Vagina (tissue), 2 donors: ENCODE results near the gene NOL4L. TPM values are rescaled to one million over a fixed set of nuclear protein-coding genes. Genes with fewer than 3 reads are reported as not detected.
A peak's percentile ranks its signal among the peaks of the same experiment; 100 is the strongest.

ENCODE experiments used
- DNase-seq, 2 donors: peaks; one replicate each; pipeline ENCODE4 v3.0.0-alpha.2; 2017; ENCODE audit errors: extremely low spot score in 2 of 2
- H3K27ac ChIP-seq: fragments of 200-600 bp; sonication (generic); one replicate; pipeline ENCODE4 v1.5.1; 2019
- H3K27me3 ChIP-seq: fragments of 200-600 bp; sonication (generic); one replicate; pipeline ENCODE4 v1.5.1; 2019
- H3K36me3 ChIP-seq, 2 donors: fragments of 200-600 bp; sonication (generic); one replicate each; pipeline ENCODE4 v1.5.1; 2017 to 2019
- H3K4me1 ChIP-seq: fragments of 200-600 bp; sonication (generic); one replicate; pipeline ENCODE4 v1.5.1; 2019
- H3K4me3 ChIP-seq, 2 donors: fragments of 200-600 bp; sonication (generic); 1 replicate in 1 of 2; 2 replicates in 1 of 2; pipeline ENCODE4 v1.5.1; 2016 to 2019
- H3K9me3 ChIP-seq: fragments of 200-600 bp; sonication (generic); one replicate; pipeline ENCODE4 v1.5.1; 2019
- POLR2A ChIP-seq, 2 donors: fragments of 450-650 bp; IDR thresholded peaks; one replicate each; pipeline ENCODE4 v1.6.1; 2017; ENCODE audit warnings: antibody characterized with exemption in 2 of 2, mild to moderate bottlenecking in 2 of 2, moderate library complexity in 2 of 2
- POLR2AphosphoS5 ChIP-seq, 2 donors: sonication (generic); formaldehyde crosslinking; IDR thresholded peaks; one replicate each; pipeline ENCODE4 v1.9.0; 2017; ENCODE audit warnings: antibody characterized with exemption in 2 of 2, mild to moderate bottlenecking in 2 of 2, low read depth in 1 of 2; ENCODE audit not compliant: insufficient read depth in 1 of 2
- intact Hi-C: fragments of 100-400 bp; cut with DNase I; formaldehyde crosslinking; loops from one replicate; pipeline ENCODE4 v1.15.1; 2023
- total RNA-seq: library from RNA; depleted of rRNA; stranded (reverse); fragments of >200 nt; gene quantifications from one replicate; pipeline ENCODE4 v1.2.3, GENCODE V29; 2016
- TF ChIP-seq, protein P1 (sequence below), 3 experiments: fragments of 450-650 bp in 2 of 3; fragments of 200-600 bp in 1 of 3; sonication (generic) in 1 of 3; IDR thresholded peaks; one replicate each; pipeline ENCODE4 v1.5.1; 2017 to 2019; ENCODE audit warnings: antibody characterized with exemption in 3 of 3, mild to moderate bottlenecking in 2 of 3, moderate library complexity in 2 of 3

The NOL4L gene
- total RNA-seq, 1 donor from 2014 or later = 17.9 TPM

DNA sequence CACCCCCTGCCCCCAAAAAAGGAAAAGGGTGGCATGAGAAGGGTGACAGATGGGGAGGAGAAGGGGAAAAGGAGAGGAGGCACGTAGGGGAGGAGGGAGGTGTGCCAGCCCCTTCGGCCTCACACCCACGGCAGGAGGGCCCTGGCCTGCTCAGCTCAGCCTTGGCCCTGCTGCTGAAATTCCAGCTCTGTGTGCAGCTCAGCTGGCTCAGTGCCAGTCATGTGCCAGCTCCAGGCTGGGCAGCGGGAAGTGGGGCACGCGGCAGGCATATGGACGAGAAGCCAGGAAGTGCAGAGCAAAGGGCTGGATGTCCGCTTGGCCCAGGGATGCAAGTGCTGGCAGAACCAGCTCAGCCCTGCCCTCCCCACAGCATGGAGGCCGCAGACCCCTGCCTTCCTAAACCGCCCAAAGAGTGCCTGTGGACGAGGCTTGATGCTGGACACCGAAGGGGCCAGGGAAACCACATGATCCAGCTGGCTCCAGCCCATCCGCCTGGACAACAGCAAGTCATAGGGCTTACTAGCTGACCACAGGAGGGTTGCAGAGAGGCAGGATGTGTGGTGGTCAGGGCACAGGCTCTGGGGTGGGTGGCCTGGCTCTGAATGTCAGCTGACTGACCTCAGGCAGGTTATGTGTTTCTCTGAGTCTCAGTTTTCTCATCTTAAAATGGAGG is 60.2 kb downstream of the NOL4L start:
- Histone ChIP-seq H3K4me1 (peaks cover 50% of the 10 kb centered on the region), H3K9me3 (no peaks in the 10 kb centered on the region), H3K4me3 (no peak overlapping the region), H3K36me3 (no peaks in the 10 kb centered on the region), H3K27me3 (no peaks in the 10 kb centered on the region), H3K27ac (no peak overlapping the region)
- TF ChIP-seq POLR2A (IDR thresholded peaks at IDR 0.05) = no peak
- intact Hi-C loops = loop anchor here (10.0 kb wide), 1 partner anchor 250 kb away; no protein-coding TSS in a partner anchor
- no peak for DNase-seq

DNA sequence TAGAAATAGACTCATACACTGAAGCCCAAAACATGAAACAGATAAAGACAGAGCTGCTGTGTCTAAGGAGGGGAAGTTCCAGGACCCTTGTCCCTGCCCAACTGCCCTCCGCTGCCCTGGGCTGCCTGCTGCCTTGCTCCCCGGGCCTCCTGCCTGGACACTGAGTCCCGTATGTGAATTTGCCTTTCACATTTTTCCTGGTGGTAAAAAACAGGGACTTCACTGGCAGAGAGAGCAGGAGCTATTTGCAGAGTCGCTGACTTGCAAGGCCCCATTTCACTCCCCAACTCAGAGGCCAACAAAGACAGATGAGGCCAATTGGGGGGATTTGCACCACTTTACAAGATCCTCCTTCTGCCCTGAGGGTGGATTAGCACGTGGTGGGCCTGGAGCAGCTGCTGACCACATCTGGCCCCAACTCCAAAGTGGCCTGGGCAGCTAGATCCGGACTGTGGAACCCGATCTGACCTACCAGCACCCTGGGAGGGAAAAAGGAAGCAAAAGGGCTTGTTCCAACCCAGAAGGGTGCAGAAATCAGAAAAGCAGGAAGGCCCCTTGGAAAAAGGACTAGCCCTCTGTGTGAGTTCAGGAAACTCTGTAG is 61.4 kb downstream of the NOL4L start:
- no peaks in the 10 kb centered on the region for H3K9me3 ChIP-seq
- TF ChIP-seq, protein P1, sequence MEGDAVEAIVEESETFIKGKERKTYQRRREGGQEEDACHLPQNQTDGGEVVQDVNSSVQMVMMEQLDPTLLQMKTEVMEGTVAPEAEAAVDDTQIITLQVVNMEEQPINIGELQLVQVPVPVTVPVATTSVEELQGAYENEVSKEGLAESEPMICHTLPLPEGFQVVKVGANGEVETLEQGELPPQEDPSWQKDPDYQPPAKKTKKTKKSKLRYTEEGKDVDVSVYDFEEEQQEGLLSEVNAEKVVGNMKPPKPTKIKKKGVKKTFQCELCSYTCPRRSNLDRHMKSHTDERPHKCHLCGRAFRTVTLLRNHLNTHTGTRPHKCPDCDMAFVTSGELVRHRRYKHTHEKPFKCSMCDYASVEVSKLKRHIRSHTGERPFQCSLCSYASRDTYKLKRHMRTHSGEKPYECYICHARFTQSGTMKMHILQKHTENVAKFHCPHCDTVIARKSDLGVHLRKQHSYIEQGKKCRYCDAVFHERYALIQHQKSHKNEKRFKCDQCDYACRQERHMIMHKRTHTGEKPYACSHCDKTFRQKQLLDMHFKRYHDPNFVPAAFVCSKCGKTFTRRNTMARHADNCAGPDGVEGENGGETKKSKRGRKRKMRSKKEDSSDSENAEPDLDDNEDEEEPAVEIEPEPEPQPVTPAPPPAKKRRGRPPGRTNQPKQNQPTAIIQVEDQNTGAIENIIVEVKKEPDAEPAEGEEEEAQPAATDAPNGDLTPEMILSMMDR (IDR thresholded peaks at IDR 0.05) = no peak
- TF ChIP-seq POLR2A (IDR thresholded peaks at IDR 0.05) = no peak
- no peak for TF ChIP-seq POLR2AphosphoS5 (IDR thresholded peaks at IDR 0.05; ENCODE audit: insufficient read depth in 1 of 2, low read depth in 1 of 2)
- H3K4me3 ChIP-seq = no peak overlapping the region
- no peaks in the 10 kb centered on the region for H3K36me3 ChIP-seq
- H3K27me3 ChIP-seq = no peaks in the 10 kb centered on the region
- no peak for DNase-seq
- H3K27ac ChIP-seq = peak overlapping the region; percentile 60
- peaks cover 50% of the 10 kb centered on the region for H3K4me1 ChIP-seq
- intact Hi-C loops = loop anchor here (2.0 to 10.0 kb wide), 2 partner anchors 129 to 251 kb away; no protein-coding TSS in a partner anchor

DNA sequence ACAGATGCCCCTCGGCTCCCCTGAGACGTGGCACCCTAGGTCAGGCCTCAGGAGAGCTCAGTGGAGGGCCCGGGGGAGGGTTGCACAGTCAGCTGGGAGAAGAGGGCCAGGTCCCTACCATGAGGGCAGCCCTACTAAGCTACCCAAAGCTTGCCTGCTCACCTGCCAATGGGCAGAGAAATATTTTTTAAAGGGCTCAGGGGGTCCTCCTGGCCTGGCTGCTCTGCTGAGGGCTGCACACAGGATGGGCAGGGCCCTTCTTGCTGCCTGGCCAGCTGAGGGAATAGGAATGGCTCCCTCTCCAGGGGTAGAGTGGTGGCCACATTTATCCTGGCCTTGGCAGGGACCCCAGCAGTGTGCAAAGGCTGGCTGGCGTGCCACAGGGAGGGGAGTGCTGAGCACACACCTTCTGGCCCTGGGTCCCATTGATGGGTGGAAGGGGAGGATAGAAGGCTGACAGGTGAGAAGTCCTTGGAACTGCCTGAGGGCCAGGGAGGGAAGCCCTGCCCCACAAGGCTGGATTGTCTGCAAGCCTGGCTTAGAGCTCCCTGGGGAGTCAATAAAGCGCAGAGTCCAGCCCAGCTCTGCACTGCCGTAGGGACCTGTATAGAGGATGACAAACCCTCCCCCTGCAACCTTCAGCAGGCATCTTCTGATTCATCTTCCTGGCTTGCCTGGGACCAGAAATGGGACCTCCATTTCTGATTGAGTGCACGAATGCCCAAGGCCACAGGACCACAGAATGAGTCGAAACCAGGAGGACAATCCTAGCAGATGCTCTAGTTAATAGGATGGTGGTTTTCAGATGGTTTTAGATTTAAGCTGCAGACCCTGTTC is 62.1 kb downstream of the NOL4L start:
- no peaks in the 10 kb centered on the region for H3K36me3 ChIP-seq
- DNase-seq = no peak
- no peaks in the 10 kb centered on the region for H3K27me3 ChIP-seq
- H3K4me3 ChIP-seq = no peak overlapping the region
- no peak overlapping the region for H3K27ac ChIP-seq
- TF ChIP-seq POLR2A (IDR thresholded peaks at IDR 0.05) (no peak), POLR2AphosphoS5 (IDR thresholded peaks at IDR 0.05; ENCODE audit: insufficient read depth in 1 of 2, low read depth in 1 of 2) (no peak)
- TF ChIP-seq, protein P1 (IDR thresholded peaks at IDR 0.05) = no peak
- no peaks in the 10 kb centered on the region for H3K9me3 ChIP-seq
- peaks cover 51% of the 10 kb centered on the region for H3K4me1 ChIP-seq
- intact Hi-C loops = loop anchor here (2.0 to 10.0 kb wide), 2 partner anchors 130 to 252 kb away; no protein-coding TSS in a partner anchor

DNA sequence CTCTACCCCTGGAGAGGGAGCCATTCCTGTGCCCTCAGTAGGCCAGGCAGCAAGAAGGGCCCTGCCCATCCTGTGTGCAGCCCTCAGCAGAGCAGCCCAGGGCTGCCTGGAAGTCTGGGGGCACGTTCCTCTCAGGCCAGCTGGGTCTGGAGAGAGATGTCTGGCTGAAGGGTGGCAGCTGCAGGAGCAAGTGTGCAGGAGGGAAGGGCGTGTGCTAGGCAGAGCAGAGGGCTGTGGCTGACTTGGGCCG is 62.7 kb downstream of the NOL4L start:
- Histone ChIP-seq H3K4me3 (no peak overlapping the region), H3K4me1 (peaks cover 51% of the 10 kb centered on the region), H3K27ac (no peak overlapping the region), H3K9me3 (no peaks in the 10 kb centered on the region), H3K36me3 (no peaks in the 10 kb centered on the region), H3K27me3 (no peaks in the 10 kb centered on the region)
- TF ChIP-seq, protein P1 (IDR thresholded peaks at IDR 0.05) = no peak
- TF ChIP-seq POLR2AphosphoS5 (IDR thresholded peaks at IDR 0.05; ENCODE audit: insufficient read depth in 1 of 2, low read depth in 1 of 2) = no peak
- TF ChIP-seq POLR2A (IDR thresholded peaks at IDR 0.05) = no peak
- intact Hi-C loops = loop anchor here (2.0 to 10.0 kb wide), 2 partner anchors 130 to 252 kb away; no protein-coding TSS in a partner anchor
- no peak for DNase-seq

DNA sequence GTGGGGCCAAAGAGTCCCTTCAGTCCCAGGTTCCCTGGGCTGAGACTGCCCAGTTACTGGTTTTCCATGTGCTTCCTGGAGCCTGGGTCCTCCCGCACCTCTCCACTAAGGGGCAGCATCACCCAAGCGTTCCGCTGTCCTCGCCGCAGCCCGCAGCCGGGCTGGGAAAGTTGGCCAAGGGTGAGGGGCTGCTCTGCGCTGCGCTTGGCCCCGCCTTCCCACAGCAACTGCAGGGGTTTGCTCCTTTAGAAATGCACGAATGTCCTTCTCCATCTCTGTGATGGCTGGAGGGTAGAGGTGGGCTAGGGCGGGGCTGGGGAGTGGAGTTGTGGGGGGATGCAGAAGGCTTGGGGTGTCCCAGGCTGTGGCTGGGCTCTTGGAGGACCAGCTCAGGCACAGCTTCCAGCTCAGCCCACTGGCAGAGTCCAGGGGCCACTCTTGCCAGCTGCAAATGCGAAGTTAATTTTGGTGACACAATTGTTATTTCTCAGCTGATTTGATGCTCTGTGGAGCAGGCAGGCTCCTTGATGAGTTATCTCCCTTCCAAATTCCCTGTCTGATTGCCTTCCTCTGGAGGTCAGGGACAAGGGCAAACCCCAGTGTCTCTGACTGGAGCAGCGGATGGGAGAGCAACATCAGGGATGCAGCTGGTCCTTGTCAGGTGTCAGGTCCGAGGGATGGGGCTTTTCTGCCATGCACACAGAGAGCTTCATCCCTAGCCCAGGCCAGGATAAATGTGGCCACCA is 63.2 kb downstream of the NOL4L start:
- H3K36me3 ChIP-seq = no peaks in the 10 kb centered on the region
- no peak overlapping the region for H3K4me3 ChIP-seq
- DNase-seq = no peak
- TF ChIP-seq, protein P1 (IDR thresholded peaks at IDR 0.05) = peak; percentile 70 to 72 (median 70)
- TF ChIP-seq POLR2AphosphoS5 (IDR thresholded peaks at IDR 0.05; ENCODE audit: insufficient read depth in 1 of 2, low read depth in 1 of 2) = no peak
- H3K9me3 ChIP-seq = no peaks in the 10 kb centered on the region
- no peak overlapping the region for H3K27ac ChIP-seq
- peaks cover 54% of the 10 kb centered on the region for H3K4me1 ChIP-seq
- H3K27me3 ChIP-seq = no peaks in the 10 kb centered on the region
- intact Hi-C loops = loop anchor here (2.0 to 10.0 kb wide), 2 partner anchors 131 to 253 kb away; no protein-coding TSS in a partner anchor
